ENCODE data around the gene SYNJ1. TPM values are rescaled to one million over a fixed set of nuclear protein-coding genes. Genes with fewer than 3 reads are reported as not detected.

SYNJ1 gene
- total and polyA plus RNA-seq, 10 of the 15 experiments (the other 5 are each of a cell fraction or from before 2014, with no cell fraction given) = 1.2 to 7.0 (median 3.5) TPM

- ATAC-seq (peak; percentile 94), FAIRE-seq (no peak), DNase-seq (ENCODE audit: low read depth, low spot score) (no peak)
- H3K4me3 ChIP-seq = no peak overlapping the region
- POLR2A ChIA-PET = no interaction called here
- BruUV-seq (replicated peaks) = no TSS peak
- no peak overlapping the region for H3K9ac ChIP-seq (ENCODE audit: control insufficient read depth, insufficient read depth, low read length)
- H3K27ac ChIP-seq (ENCODE audit: control insufficient read depth, insufficient read depth) = no peak overlapping the region
- no peaks in the 10 kb centered on the region; a peak in 1 of 4 replicates for H3K36me3 ChIP-seq (ENCODE audit: control insufficient read depth in 2 of 2, insufficient read depth in 2 of 2, low read length in 1 of 2)
- RAD21 ChIA-PET (ENCODE audit: unreplicated experiment) = interaction anchor here (1.0 kb wide), 1 partner anchor 173 kb away, joined by 3 read pairs; no protein-coding TSS in a partner anchor
- in situ Hi-C loops (cut with MboI) (loop anchor here (10.0 kb wide), 1 partner anchor 171 kb away; no protein-coding TSS in a partner anchor), intact Hi-C loops (cut with micrococcal nuclease; ENCODE audit: unreplicated experiment) (loop anchor here (1.0 to 5.0 kb wide), 3 partner anchors 89 to 474 kb away; no protein-coding TSS in a partner anchor)
- CTCF ChIA-PET = interaction anchor here (0.7 to 1.1 kb wide), 11 partner anchors 22 to 544 kb away, joined by 3 to 12 read pairs (median 4); partner anchors contain the start of gene SYNJ1
- no peaks in the 10 kb centered on the region for H3K79me2 ChIP-seq (ENCODE audit: control insufficient read depth, insufficient read depth, low read length)
- SMC1A ChIA-PET (ENCODE audit: uncharacterized antibody, unreplicated experiment) = interaction anchor here (0.8 to 1.0 kb wide), 4 partner anchors 11 to 172 kb away, joined by 3 to 5 read pairs (median 4); no protein-coding TSS in a partner anchor
- H3K9me3 ChIP-seq (replicated peaks; ENCODE audit: control insufficient read depth, insufficient read depth, low read length) = peaks cover 2% of the 10 kb centered on the region; the same call in 1 of the 3 replicates
- TF ChIP-seq ETV6 (conservative IDR thresholded peaks at IDR 0.05 in 1 of 2, IDR thresholded peaks at IDR 0.05 in 1 of 2; ENCODE audit: borderline replicate concordance in 1 of 2, low read depth in 1 of 2) (no peak), RAD21 (IDR thresholded peaks at IDR 0.05; ENCODE audit: insufficient read depth, low read depth, low read length) (peak; percentile 66), CTCF (IDR thresholded peaks at IDR 0.05 in 2 of 3, conservative IDR thresholded peaks at IDR 0.05 in 1 of 3; ENCODE audit: control insufficient read depth in 2 of 3, extremely low read depth in 1 of 3, insufficient read depth in 1 of 3, low read depth in 3 of 3, low read length in 3 of 3) (peak; percentile 66 to 78 (median 74); a peak in 5 of 6 replicates), SMC3 (IDR thresholded peaks at IDR 0.05; ENCODE audit: borderline replicate concordance, low read length) (peak; percentile 77)
- no peak overlapping the region for H3K4me2 ChIP-seq (ENCODE audit: control insufficient read depth, insufficient read depth)
- H3K4me1 ChIP-seq (ENCODE audit: control insufficient read depth, insufficient read depth, low read length) = peaks cover 5% of the 10 kb centered on the region
- no peaks in the 10 kb centered on the region for H3K27me3 ChIP-seq (replicated peaks in 1 of 2; ENCODE audit: control insufficient read depth in 2 of 2, insufficient read depth in 2 of 2, low read length in 1 of 2)
- H4K20me1 ChIP-seq (ENCODE audit: control insufficient read depth, insufficient read depth) = no peaks in the 10 kb centered on the region
- no peak overlapping the region for H2AFZ ChIP-seq (ENCODE audit: control insufficient read depth, low read depth, low read length)
- WGBS (ENCODE audit: insufficient coverage, insufficient replicate concordance, low lambda C conversion rate, missing lambda C conversion rate) = 93% methylated on average over 2 of the region's 2 CpGs
Observed at GRCh38 chr21:32653326-32653901, 74.4 kb downstream of the SYNJ1 start.
